Psoas muscle (tissue), 8 donors: ENCODE data around the gene CASQ1. TPM values are rescaled to one million over a fixed set of nuclear protein-coding genes. Genes with fewer than 3 reads are reported as not detected.
A peak's percentile ranks its signal among the peaks of the same experiment; 100 is the strongest.

Source experiments
- ATAC-seq, 4 donors: fragments of 200-7000 bp; cut with Tn5 transposase; one replicate each; pipeline ENCODE4 v1.9.1; 2020; ENCODE audit warnings: moderate library complexity in 3 of 4, mild to moderate bottlenecking in 2 of 4
- DNase-seq, 2 donors: peaks; one replicate each; pipeline ENCODE4 v3.0.0-alpha.2; 2020
- H3K27ac ChIP-seq: fragments of 200-600 bp; one replicate; pipeline ENCODE4 v1.8.0; 2022
- H3K27me3 ChIP-seq, 3 donors: fragments of 200-600 bp in 1 of 3; one replicate each; pipeline versions ENCODE4 v1.6.1 to v1.8.0; 2013 to 2022; ENCODE audit warnings: low read length in 2 of 3, mild to moderate bottlenecking in 2 of 3, moderate library complexity in 1 of 3; ENCODE audit not compliant: insufficient read depth in 3 of 3
- H3K36me3 ChIP-seq, 2 donors: fragments of 200-600 bp in 1 of 2; one replicate each; pipeline versions ENCODE4 v1.6.1 to v1.8.0; 2013 to 2022; ENCODE audit warnings: low read depth in 1 of 2, mild to moderate bottlenecking in 1 of 2, moderate library complexity in 1 of 2; ENCODE audit not compliant: insufficient read depth in 1 of 2
- H3K4me1 ChIP-seq: fragments of 200-600 bp; one replicate; pipeline ENCODE4 v1.8.0; 2022
- H3K4me3 ChIP-seq: fragments of 200-600 bp; one replicate; pipeline ENCODE4 v1.8.0; 2022; ENCODE audit warnings: mild to moderate bottlenecking
- H3K9me3 ChIP-seq: fragments of 200-600 bp; one replicate; pipeline ENCODE4 v1.8.0; 2022
- CTCF ChIP-seq: fragments of 200-600 bp; IDR thresholded peaks from one replicate; pipeline ENCODE4 v1.8.0; 2022; ENCODE audit warnings: antibody characterized with exemption
- whole genome bisulfite sequencing, 3 donors: extraction: QIAGEN DNeasy Blood & Tissue Kit; methylation state at CpG; one replicate each; pipeline versions ENCODE4 v1.1.6 to v1.1.7; 2013; 5-methylcytosine and 5-hydroxymethylcytosine counted together
- intact Hi-C, 2 donors: fragments of 100-400 bp; cut with DNase I; formaldehyde crosslinking; loops; one replicate each; pipeline versions ENCODE4 v1.11.0 to v1.14.2; 2022
- polyA plus RNA-seq, 3 donors: library from polyadenylated mRNA; stranded (reverse); fragments of 200-250 nt; gene quantifications; one replicate each; pipeline ENCODE4 v1.2.3, GENCODE V29; 2013
- total RNA-seq, 4 donors: library from RNA; stranded (reverse); fragmentation: NEBNext Ultra II Directional in 2 of 4; extraction: Animal tissue kit (Norgen Biotek cat#: 25700) in 2 of 4; gene quantifications; one replicate each; pipeline versions ENCODE4 v1.2.1 to v1.2.4, GENCODE V29; 2021 to 2023
- donor health status: healthy with polysubstance abuse.
- donor health status: DM: no; HTN: no; CAD: no; lungs with moderate emphysema.
- donor health status: Bipolar disorder and iron deficiency.
- donor health status: healthy.
- donor health status: DM: yes; HTN: yes; CAD: no.
- donor health status: DM: no; HTN: no; CAD: no.
- donor health status: DM: no; HTN: no; CAD: no.
- donor health status: DM: yes; HTN: yes; CAD: no.

The CASQ1 gene
- total and polyA plus RNA-seq, 7 donors, result 171 to 903 (median 412) TPM

- no peak for DNase-seq
- TF ChIP-seq CTCF, result no peak
- Histone ChIP-seq H3K36me3 (peaks cover 0 to 54% of the 10 kb centered on the region in 2 donors), H3K4me1 (peaks cover 27% of the 10 kb centered on the region), H3K9me3 (no peaks in the 10 kb centered on the region), H3K27me3 (no peaks in the 10 kb centered on the region), H3K27ac (no peak overlapping the region), H3K4me3 (no peak overlapping the region)
- ATAC-seq, result no peak
- 64 to 70% (median 69%) methylated on average over 2 of the region's 2 CpGs for WGBS, 3 donors
- intact Hi-C loops, result loop anchor here (5.0 kb wide), 2 partner anchors 48 to 77 kb away; partner anchors contain the start of gene ATP1A2 (in 1 of the 2)
Observed at GRCh38 chr1:160194737-160195059, 4.3 kb downstream of the CASQ1 start.

DNA sequence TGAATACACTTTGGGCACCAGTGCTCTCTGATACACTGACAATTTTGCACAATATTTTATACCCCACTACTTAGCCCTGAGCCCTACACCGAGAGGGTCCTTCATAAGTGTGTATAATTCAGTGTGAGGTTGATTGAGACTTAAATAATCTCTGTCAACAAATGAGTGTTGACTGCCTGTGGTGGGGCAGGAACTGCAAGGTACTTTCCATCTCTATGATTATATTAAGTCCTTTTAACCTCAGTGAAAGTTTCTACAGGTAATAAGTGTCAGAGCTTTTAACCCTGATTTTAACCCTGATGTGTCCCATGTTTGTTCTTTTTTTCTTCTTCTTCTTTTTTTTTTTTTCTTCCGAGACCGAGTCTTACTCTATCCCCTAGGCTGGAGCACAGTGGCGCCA lies 5.8 kb downstream of the CASQ1 start:
- Histone ChIP-seq H3K4me1 (peaks cover 24% of the 10 kb centered on the region), H3K27me3 (no peaks in the 10 kb centered on the region), H3K4me3 (no peak overlapping the region), H3K36me3 (peaks cover 0 to 68% of the 10 kb centered on the region in 2 donors), H3K27ac (peak overlapping the region; percentile 55), H3K9me3 (no peaks in the 10 kb centered on the region)
- intact Hi-C loops, result loop anchor here in 1 of 2 donors (5.0 kb wide), 1 partner anchor 46 kb away; no protein-coding TSS in a partner anchor
- no peak for TF ChIP-seq CTCF
- DNase-seq, result no peak
- 73 to 82% (median 74%) methylated on average over 4 of the region's 4 CpGs for WGBS, 3 donors
- ATAC-seq, result no peak

- intact Hi-C loops, result loop anchor here in 1 of 2 donors (5.0 kb wide), 1 partner anchor 45 kb away; no protein-coding TSS in a partner anchor
- H3K9me3 ChIP-seq, result no peaks in the 10 kb centered on the region
- peaks cover 0 to 79% of the 10 kb centered on the region in 2 donors for H3K36me3 ChIP-seq
- H3K27ac ChIP-seq, result peak overlapping the region; percentile 50
- TF ChIP-seq CTCF, result no peak
- no peaks in the 10 kb centered on the region for H3K27me3 ChIP-seq
- peaks cover 24% of the 10 kb centered on the region for H3K4me1 ChIP-seq
- ATAC-seq (no peak), DNase-seq (no peak)
- 39 to 62% (median 55%) methylated on average over 4 of the region's 4 CpGs for WGBS, 3 donors
- no peak overlapping the region for H3K4me3 ChIP-seq
Observed at GRCh38 chr1:160197231-160197630, 6.9 kb downstream of the CASQ1 start.

DNA sequence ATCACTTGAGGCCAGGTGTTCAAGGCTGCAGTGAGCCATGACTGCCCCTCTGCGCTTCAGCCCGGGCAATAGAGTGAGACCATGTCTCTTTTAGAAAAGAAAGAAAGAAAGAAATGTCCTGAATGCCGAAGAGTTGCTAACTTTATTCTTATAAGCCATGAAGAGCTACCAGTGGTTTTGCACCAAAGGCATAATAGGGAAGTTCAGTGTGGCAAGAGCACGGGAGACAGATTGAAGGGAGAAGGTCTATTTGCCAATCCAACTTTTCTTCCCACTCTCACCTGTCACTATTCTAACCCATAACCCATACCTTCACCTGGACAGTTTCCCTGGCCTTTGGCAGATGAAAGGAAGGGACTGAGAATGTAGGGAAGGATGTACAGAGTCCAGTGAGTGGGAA lies 10.4 kb downstream of the CASQ1 start:
- 85 to 89% (median 86%) methylated on average over 4 of the region's 4 CpGs for WGBS, 3 donors
- peak overlapping the region; percentile 39 for H3K27ac ChIP-seq
- H3K4me3 ChIP-seq, result no peak overlapping the region
- no peaks in the 10 kb centered on the region for H3K9me3 ChIP-seq
- no peak for TF ChIP-seq CTCF
- peaks cover 33% of the 10 kb centered on the region for H3K4me1 ChIP-seq
- intact Hi-C loops, result no loop called here
- no peaks in the 10 kb centered on the region for H3K27me3 ChIP-seq
- H3K36me3 ChIP-seq, result peaks cover 0 to 72% of the 10 kb centered on the region in 2 donors
- DNase-seq (no peak), ATAC-seq (no peak)
